HepG2 (cell line): ENCODE results near the gene ANKS1A. TPM values are rescaled to one million over a fixed set of nuclear protein-coding genes. Genes with fewer than 3 reads are reported as not detected.
A peak's percentile ranks its signal among the peaks of the same experiment; 100 is the strongest.

ENCODE experiments used
- ADNP ChIP-seq: sonication (generic); formaldehyde crosslinking; IDR thresholded peaks from 2 replicates; pipeline ENCODE4 v1.4.0; 2020; ENCODE audit warnings: missing genetic modification reagents
- AGO1 ChIP-seq: fragments of 200-400 bp; formaldehyde crosslinking; IDR thresholded peaks from 2 replicates; pipeline ENCODE4 v1.6.1; 2017; ENCODE audit warnings: mild to moderate bottlenecking, low read depth, low read length, moderate library complexity; ENCODE audit not compliant: poor library complexity, severe bottlenecking
- CCDC6 ChIP-seq: sonication (generic); formaldehyde crosslinking; IDR thresholded peaks from 2 replicates; pipeline ENCODE4 v1.8.1; 2022; ENCODE audit warnings: mild to moderate bottlenecking, missing genetic modification reagents, moderate library complexity
- E2F1 ChIP-seq: sonication (generic); formaldehyde crosslinking; IDR thresholded peaks from 2 replicates; pipeline ENCODE4 v1.5.0; 2020; ENCODE audit warnings: missing genetic modification reagents
- E2F5 ChIP-seq: sonication (generic); formaldehyde crosslinking; conservative IDR thresholded peaks from 2 replicates; pipeline ENCODE4 v1.4.0; 2020; ENCODE audit warnings: missing genetic modification reagents
- EP300 ChIP-seq, 3 experiments: sonication (generic) in 1 of 3; formaldehyde crosslinking in 1 of 3; IDR thresholded peaks; 2 replicates each; pipeline versions ENCODE4 v1.5.1 to v1.6.1; 2011 to 2020; ENCODE audit warnings: low read depth in 2 of 3, low read length in 2 of 3, borderline replicate concordance in 1 of 3, improper control_type of control experiment in 1 of 3, mild to moderate bottlenecking in 1 of 3, missing genetic modification reagents in 1 of 3, moderate library complexity in 1 of 3
- GABPA ChIP-seq, 2 experiments: IDR thresholded peaks; 2 replicates each; pipeline ENCODE4 v1.6.1; 2011 to 2016; ENCODE audit warnings: low read depth in 2 of 2, low read length in 1 of 2, missing biosample characterization in 1 of 2, missing genetic modification characterization in 1 of 2
- HNRNPUL1 ChIP-seq: fragments of 200-400 bp; formaldehyde crosslinking; IDR thresholded peaks from 2 replicates; pipeline ENCODE4 v1.6.1; 2017; ENCODE audit warnings: low read depth, mild to moderate bottlenecking, low read length, moderate library complexity
- MLXIP ChIP-seq: sonication (generic); formaldehyde crosslinking; IDR thresholded peaks from 2 replicates; pipeline ENCODE4 v1.9.0; 2021; ENCODE audit warnings: missing genetic modification reagents, borderline replicate concordance
- MXD1 ChIP-seq: sonication (generic); formaldehyde crosslinking; IDR thresholded peaks from 2 replicates; pipeline ENCODE4 v1.4.0; 2020; ENCODE audit warnings: mild to moderate bottlenecking, missing genetic modification reagents
- RAD51 ChIP-seq: fragments of 450-650 bp; IDR thresholded peaks from 2 replicates; pipeline ENCODE4 v1.6.1; 2016; ENCODE audit warnings: borderline replicate concordance
- SMAD1 ChIP-seq: sonication (generic); formaldehyde crosslinking; IDR thresholded peaks from 2 replicates; pipeline ENCODE4 v1.4.0; 2020; ENCODE audit warnings: missing genetic modification reagents, low read depth, mild to moderate bottlenecking, borderline replicate concordance
- SOX5 ChIP-seq: IDR thresholded peaks from 2 replicates; pipeline ENCODE4 v1.6.1; 2016; ENCODE audit warnings: borderline replicate concordance
- SP1 ChIP-seq, 2 experiments: fragments of 450-650 bp in 1 of 2; sonication (generic) in 1 of 2; formaldehyde crosslinking in 1 of 2; IDR thresholded peaks; 2 replicates each; pipeline versions ENCODE4 v1.4.0 to v1.6.1; 2016 to 2020; ENCODE audit warnings: missing genetic modification reagents in 1 of 2
- SRSF1 ChIP-seq: fragments of 200-400 bp; formaldehyde crosslinking; optimal IDR thresholded peaks from 2 replicates; pipeline ENCODE3; 2017; ENCODE audit warnings: mild to moderate bottlenecking, low read depth, low read length, moderate library complexity
- TOPORS ChIP-seq: sonication (generic); formaldehyde crosslinking; IDR thresholded peaks from 2 replicates; pipeline ENCODE4 v1.8.0; 2023; ENCODE audit warnings: mild to moderate bottlenecking, missing genetic modification reagents
- U2AF1 ChIP-seq: fragments of 200-400 bp; formaldehyde crosslinking; optimal IDR thresholded peaks from 2 replicates; pipeline ENCODE3; 2017; ENCODE audit warnings: mild to moderate bottlenecking, low read depth, low read length
- ZNF329 ChIP-seq: sonication (generic); formaldehyde crosslinking; IDR thresholded peaks from 2 replicates; pipeline ENCODE4 v1.9.0; 2021; ENCODE audit warnings: low read depth, mild to moderate bottlenecking, missing genetic modification reagents
- ZNF564 ChIP-seq: sonication (generic); formaldehyde crosslinking; IDR thresholded peaks from 2 replicates; pipeline ENCODE4 v1.8.1; 2023; ENCODE audit warnings: mild to moderate bottlenecking, missing genetic modification reagents
- ZNF724P ChIP-seq: sonication (generic); formaldehyde crosslinking; IDR thresholded peaks from 2 replicates; pipeline ENCODE4 v1.8.0; 2022; ENCODE audit warnings: missing genetic modification reagents, borderline replicate concordance
- ZNF816 ChIP-seq: sonication (generic); formaldehyde crosslinking; IDR thresholded peaks from 2 replicates; pipeline ENCODE4 v1.8.0; 2022; ENCODE audit warnings: missing genetic modification reagents, mild to moderate bottlenecking, borderline replicate concordance
- ZSCAN12 ChIP-seq: sonication (generic); formaldehyde crosslinking; IDR thresholded peaks from 2 replicates; pipeline ENCODE4 v1.9.0; 2021; ENCODE audit warnings: mild to moderate bottlenecking, missing genetic modification reagents
- ZSCAN20 ChIP-seq: sonication (generic); formaldehyde crosslinking; IDR thresholded peaks from 2 replicates; pipeline ENCODE4 v1.4.0; 2020; ENCODE audit warnings: missing genetic modification reagents, mild to moderate bottlenecking, borderline replicate concordance
- polyA plus RNA-seq, 8 experiments: library from polyadenylated mRNA; depleted of rRNA in 3 of 8; stranded (reverse) in 7 of 8; unstranded in 1 of 8; fragments of >200 nt; fragmentation: Illumina TruSeq in 4 of 8; extraction: Trizol in 4 of 8; gene quantifications; 2 replicates each; pipeline versions ENCODE4 v1.2.1 to v1.2.3, GENCODE V29; 2011 to 2016; ENCODE audit warnings: low read depth in 4 of 8, missing spikeins in 1 of 8, mixed read lengths in 1 of 8; ENCODE audit not compliant: insufficient read depth in 1 of 8
- total RNA-seq, 5 experiments: library from RNA; depleted of rRNA; stranded (reverse); fragments of >200 nt; fragmentation: Illumina TruSeq; extraction: Trizol; gene quantifications; 2 replicates each; pipeline ENCODE4 v1.2.3, GENCODE V29; 2016; ENCODE audit warnings: low read depth in 1 of 5

ANKS1A gene
- total and polyA plus RNA-seq, 2 of the 13 experiments (the other 11 are each of a cell fraction or from before 2014, with no cell fraction given), result 7.2 to 15.1 TPM

- TF ChIP-seq SMAD1 (CRISPR knock-in tag), result no peak
- no peak for TF ChIP-seq AGO1
- no peak for TF ChIP-seq ZNF329 (CRISPR knock-in tag)
- TF ChIP-seq ZSCAN12 (CRISPR knock-in tag), result no peak
- no peak for TF ChIP-seq ZSCAN20 (CRISPR knock-in tag)
- TF ChIP-seq SOX5, result peak; percentile 93
- no peak for TF ChIP-seq U2AF1
- TF ChIP-seq MLXIP (CRISPR knock-in tag), result no peak
- peak; percentile 90 for TF ChIP-seq EP300 (IDR thresholded peaks at IDR 0.05; ENCODE audit: low read depth in 2 of 2, low read length in 2 of 2)
- peak; percentile 80 for TF ChIP-seq EP300 (CRISPR knock-in tag; IDR thresholded peaks at IDR 0.05; ENCODE audit: borderline replicate concordance)
- TF ChIP-seq MXD1, result no peak
- TF ChIP-seq SRSF1, result no peak
- TF ChIP-seq ZNF724P (CRISPR knock-in tag), result no peak
- TF ChIP-seq ZNF564 (CRISPR knock-in tag), result no peak; the same call in 1 of the 2 replicates
- TF ChIP-seq HNRNPUL1, result no peak
- TF ChIP-seq TOPORS (CRISPR knock-in tag), result 0 out of 2 replicates have a peak, but pooled peaks have one; percentile 21
- TF ChIP-seq RAD51, result no peak
- no peak for TF ChIP-seq E2F5 (CRISPR knock-in tag)
- no peak for TF ChIP-seq ADNP (CRISPR knock-in tag)
- TF ChIP-seq CCDC6 (CRISPR knock-in tag), result 0 out of 2 replicates have a peak, but pooled peaks have one; percentile 41
- TF ChIP-seq E2F1 (CRISPR knock-in tag), result no peak
- TF ChIP-seq SP1 (IDR thresholded peaks at IDR 0.05), result no peak
- no peak for TF ChIP-seq SP1 (CRISPR knock-in tag; IDR thresholded peaks at IDR 0.05)
- no peak for TF ChIP-seq ZNF816 (CRISPR knock-in tag)
- no peak for TF ChIP-seq GABPA (IDR thresholded peaks at IDR 0.05; ENCODE audit: low read depth, low read length)
- peak; percentile 19; the same call in 1 of the 2 replicates for TF ChIP-seq GABPA (CRISPR knock-in tag; IDR thresholded peaks at IDR 0.05; ENCODE audit: low read depth)
Measured at GRCh38 chr6:34953061-34954025, 64.3 kb downstream of the ANKS1A start (continued).
